HepG2 (cell line): Measurements from ENCODE around the gene POLD3.

Source experiments
- CEBPB ChIP-seq: IDR thresholded peaks from 2 replicates; pipeline ENCODE4 v1.6.1; 2011; ENCODE audit warnings: low read depth, low read length, improper control_type of control experiment, borderline replicate concordance
- DNMT1 ChIP-seq: sonication (generic); formaldehyde crosslinking; IDR thresholded peaks from 2 replicates; pipeline ENCODE4 v1.5.1; 2020; ENCODE audit warnings: mild to moderate bottlenecking, missing genetic modification reagents
- FOXA3 ChIP-seq: IDR thresholded peaks from 2 replicates; pipeline ENCODE4 v1.6.1; 2016; ENCODE audit warnings: missing genetic modification reagents, missing compliant biosample characterization
- JUN ChIP-seq: sonication (generic); formaldehyde crosslinking; IDR thresholded peaks from 2 replicates; pipeline ENCODE4 v1.4.0; 2020; ENCODE audit warnings: mild to moderate bottlenecking, missing genetic modification reagents
- NR2C2 ChIP-seq: sonication (generic); formaldehyde crosslinking; IDR thresholded peaks from 2 replicates; pipeline ENCODE4 v1.4.0; 2020; ENCODE audit warnings: missing genetic modification reagents, mild to moderate bottlenecking, moderate library complexity, borderline replicate concordance
- RXRA ChIP-seq: sonication (generic); formaldehyde crosslinking; IDR thresholded peaks from 2 replicates; pipeline ENCODE4 v1.5.1; 2020; ENCODE audit warnings: missing genetic modification reagents
- SRF ChIP-seq: IDR thresholded peaks from 2 replicates; pipeline ENCODE4 v1.6.1; 2011; ENCODE audit warnings: mild to moderate bottlenecking, low read depth, low read length, moderate library complexity
- ZNF761 ChIP-seq: sonication (generic); formaldehyde crosslinking; conservative IDR thresholded peaks from 2 replicates; pipeline ENCODE4 v1.4.0; 2020; ENCODE audit warnings: mild to moderate bottlenecking, missing genetic modification reagents
- TF ChIP-seq, protein P1 (sequence below): IDR thresholded peaks from 2 replicates; pipeline ENCODE4 v1.6.1; 2012; ENCODE audit warnings: low read depth, low read length, improper control_type of control experiment
- TF ChIP-seq, protein P2 (sequence below): sonication (generic); formaldehyde crosslinking; IDR thresholded peaks from one replicate; pipeline ENCODE4 v1.5.1; 2020; ENCODE audit warnings: mild to moderate bottlenecking, missing genetic modification reagents; ENCODE audit errors: not compliant biosample characterization

DNA sequence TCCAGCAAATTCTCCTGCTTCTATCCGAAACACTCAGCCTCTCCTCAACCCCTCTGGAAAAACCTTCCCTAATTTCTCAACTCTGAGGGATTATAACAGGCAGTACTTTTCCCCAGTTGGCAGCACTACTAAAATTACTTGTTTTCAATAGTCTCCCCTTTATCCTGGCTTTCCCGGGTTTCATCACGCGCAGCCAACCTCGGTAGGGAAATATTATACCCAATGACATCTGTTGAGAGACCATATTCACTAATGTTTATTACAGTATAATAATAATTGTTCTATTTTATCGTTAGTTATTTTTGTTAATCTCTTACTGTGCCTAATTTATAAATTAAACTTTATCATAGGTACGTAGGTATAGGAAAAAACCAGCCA lies 330 bp upstream of the POLD3 start:
- TF ChIP-seq, protein P1, sequence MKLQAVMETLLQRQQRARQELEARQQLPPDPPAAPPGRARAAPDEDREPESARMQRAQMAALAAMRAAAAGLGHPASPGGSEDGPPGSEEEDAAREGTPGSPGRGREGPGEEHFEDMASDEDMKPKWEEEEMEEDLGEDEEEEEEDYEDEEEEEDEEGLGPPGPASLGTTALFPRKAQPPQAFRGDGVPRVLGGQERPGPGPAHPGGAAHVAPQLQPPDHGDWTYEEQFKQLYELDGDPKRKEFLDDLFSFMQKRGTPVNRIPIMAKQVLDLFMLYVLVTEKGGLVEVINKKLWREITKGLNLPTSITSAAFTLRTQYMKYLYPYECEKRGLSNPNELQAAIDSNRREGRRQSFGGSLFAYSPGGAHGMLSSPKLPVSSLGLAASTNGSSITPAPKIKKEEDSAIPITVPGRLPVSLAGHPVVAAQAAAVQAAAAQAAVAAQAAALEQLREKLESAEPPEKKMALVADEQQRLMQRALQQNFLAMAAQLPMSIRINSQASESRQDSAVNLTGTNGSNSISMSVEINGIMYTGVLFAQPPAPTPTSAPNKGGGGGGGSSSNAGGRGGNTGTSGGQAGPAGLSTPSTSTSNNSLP: no peak
- no peak for TF ChIP-seq DNMT1 (CRISPR knock-in tag)
- TF ChIP-seq JUN: no peak
- no peak for TF ChIP-seq CEBPB
- TF ChIP-seq SRF: no peak
- TF ChIP-seq ZNF761 (CRISPR knock-in tag): no peak
- no peak for TF ChIP-seq FOXA3 (CRISPR knock-in tag)
- no peak for TF ChIP-seq NR2C2
- TF ChIP-seq, protein P2, sequence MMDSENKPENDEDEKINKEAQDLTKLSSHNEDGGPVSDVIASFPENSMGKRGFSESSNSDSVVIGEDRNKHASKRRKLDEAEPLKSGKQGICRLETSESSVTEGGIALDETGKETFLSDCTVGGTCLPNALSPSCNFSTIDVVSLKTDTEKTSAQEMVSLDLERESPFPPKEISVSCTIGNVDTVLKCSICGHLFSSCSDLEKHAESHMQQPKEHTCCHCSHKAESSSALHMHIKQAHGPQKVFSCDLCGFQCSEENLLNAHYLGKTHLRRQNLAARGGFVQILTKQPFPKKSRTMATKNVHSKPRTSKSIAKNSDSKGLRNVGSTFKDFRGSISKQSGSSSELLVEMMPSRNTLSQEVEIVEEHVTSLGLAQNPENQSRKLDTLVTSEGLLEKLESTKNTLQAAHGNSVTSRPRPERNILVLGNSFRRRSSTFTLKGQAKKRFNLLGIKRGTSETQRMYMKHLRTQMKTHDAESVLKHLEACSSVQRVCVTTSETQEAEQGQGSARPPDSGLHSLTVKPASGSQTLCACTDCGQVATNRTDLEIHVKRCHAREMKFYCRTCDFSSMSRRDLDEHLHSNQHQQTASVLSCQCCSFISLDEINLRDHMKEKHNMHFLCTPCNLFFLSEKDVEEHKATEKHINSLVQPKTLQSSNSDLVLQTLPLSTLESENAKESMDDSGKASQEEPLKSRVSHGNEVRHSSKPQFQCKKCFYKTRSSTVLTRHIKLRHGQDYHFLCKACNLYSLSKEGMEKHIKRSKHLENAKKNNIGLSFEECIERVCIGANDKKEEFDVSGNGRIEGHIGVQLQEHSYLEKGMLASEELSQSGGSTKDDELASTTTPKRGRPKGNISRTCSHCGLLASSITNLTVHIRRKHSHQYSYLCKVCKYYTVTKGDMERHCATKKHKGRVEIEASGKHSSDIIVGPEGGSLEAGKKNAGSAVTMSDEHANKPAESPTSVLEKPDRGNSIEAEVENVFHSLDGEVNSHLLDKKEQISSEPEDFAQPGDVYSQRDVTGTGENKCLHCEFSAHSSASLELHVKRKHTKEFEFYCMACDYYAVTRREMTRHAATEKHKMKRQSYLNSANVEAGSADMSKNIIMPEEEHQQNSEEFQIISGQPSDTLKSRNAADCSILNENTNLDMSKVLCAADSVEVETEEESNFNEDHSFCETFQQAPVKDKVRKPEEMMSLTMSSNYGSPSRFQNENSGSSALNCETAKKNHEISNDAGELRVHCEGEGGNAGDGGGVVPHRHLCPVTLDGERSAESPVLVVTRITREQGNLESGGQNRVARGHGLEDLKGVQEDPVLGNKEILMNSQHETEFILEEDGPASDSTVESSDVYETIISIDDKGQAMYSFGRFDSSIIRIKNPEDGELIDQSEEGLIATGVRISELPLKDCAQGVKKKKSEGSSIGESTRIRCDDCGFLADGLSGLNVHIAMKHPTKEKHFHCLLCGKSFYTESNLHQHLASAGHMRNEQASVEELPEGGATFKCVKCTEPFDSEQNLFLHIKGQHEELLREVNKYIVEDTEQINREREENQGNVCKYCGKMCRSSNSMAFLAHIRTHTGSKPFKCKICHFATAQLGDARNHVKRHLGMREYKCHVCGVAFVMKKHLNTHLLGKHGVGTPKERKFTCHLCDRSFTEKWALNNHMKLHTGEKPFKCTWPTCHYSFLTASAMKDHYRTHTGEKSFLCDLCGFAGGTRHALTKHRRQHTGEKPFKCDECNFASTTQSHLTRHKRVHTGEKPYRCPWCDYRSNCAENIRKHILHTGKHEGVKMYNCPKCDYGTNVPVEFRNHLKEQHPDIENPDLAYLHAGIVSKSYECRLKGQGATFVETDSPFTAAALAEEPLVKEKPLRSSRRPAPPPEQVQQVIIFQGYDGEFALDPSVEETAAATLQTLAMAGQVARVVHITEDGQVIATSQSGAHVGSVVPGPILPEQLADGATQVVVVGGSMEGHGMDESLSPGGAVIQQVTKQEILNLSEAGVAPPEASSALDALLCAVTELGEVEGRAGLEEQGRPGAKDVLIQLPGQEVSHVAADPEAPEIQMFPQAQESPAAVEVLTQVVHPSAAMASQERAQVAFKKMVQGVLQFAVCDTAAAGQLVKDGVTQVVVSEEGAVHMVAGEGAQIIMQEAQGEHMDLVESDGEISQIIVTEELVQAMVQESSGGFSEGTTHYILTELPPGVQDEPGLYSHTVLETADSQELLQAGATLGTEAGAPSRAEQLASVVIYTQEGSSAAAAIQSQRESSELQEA (CRISPR knock-in tag): no peak
- TF ChIP-seq RXRA (CRISPR knock-in tag): no peak
